B cell (primary cell): ENCODE results near the gene FAM3D.

ENCODE experiments used
- EZH2 ChIP-seq: IDR thresholded peaks from 2 replicates; pipeline ENCODE4 v1.6.1; 2012; ENCODE audit warnings: borderline replicate concordance, low read depth, mild to moderate bottlenecking, moderate library complexity, low read length; ENCODE audit not compliant: insufficient read depth, poor library complexity, severe bottlenecking
- TF ChIP-seq, protein P1 (sequence below): fragments of 200-600 bp; IDR thresholded peaks from one replicate; pipeline ENCODE4 v1.8.0; 2022; ENCODE audit warnings: antibody characterized with exemption, mild to moderate bottlenecking

DNA sequence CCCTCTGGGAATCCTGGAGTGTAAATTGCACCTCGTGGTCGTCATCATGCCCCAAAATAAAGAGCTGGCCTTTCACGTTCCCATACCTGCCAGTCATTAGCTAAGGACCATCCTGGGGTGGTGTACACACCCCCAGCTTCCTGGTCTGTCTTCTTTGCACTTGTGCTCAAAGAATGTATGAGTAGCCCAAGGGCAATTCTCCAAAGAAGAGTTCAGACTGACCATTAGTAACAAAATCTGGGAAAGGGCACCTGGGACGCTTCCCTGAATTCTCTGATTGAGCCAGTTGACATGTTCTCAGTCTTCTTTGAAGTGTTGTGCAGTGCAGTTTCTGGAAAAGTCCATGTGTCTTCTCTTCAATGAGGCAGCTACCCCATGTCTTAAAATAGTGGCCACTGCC lies 34.8 kb downstream of the FAM3D start:
- TF ChIP-seq, protein P1, sequence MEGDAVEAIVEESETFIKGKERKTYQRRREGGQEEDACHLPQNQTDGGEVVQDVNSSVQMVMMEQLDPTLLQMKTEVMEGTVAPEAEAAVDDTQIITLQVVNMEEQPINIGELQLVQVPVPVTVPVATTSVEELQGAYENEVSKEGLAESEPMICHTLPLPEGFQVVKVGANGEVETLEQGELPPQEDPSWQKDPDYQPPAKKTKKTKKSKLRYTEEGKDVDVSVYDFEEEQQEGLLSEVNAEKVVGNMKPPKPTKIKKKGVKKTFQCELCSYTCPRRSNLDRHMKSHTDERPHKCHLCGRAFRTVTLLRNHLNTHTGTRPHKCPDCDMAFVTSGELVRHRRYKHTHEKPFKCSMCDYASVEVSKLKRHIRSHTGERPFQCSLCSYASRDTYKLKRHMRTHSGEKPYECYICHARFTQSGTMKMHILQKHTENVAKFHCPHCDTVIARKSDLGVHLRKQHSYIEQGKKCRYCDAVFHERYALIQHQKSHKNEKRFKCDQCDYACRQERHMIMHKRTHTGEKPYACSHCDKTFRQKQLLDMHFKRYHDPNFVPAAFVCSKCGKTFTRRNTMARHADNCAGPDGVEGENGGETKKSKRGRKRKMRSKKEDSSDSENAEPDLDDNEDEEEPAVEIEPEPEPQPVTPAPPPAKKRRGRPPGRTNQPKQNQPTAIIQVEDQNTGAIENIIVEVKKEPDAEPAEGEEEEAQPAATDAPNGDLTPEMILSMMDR, result no peak
- TF ChIP-seq EZH2, result no peak
